Skeletal muscle tissue (tissue), 4 donors: Measurements from ENCODE around the gene COL21A1. TPM values are rescaled to one million over a fixed set of nuclear protein-coding genes. Genes with fewer than 3 reads are reported as not detected.

ENCODE experiments used
- H3K27ac ChIP-seq: one replicate; pipeline ENCODE4 v1.7.0; 2013; ENCODE audit warnings: mild to moderate bottlenecking, low read depth, low read length, inconsistent platforms
- H3K27me3 ChIP-seq, 3 donors: one replicate each; pipeline ENCODE4 v1.7.0; 2013; ENCODE audit warnings: low read length in 3 of 3; ENCODE audit not compliant: control insufficient read depth in 3 of 3, insufficient read depth in 3 of 3
- H3K36me3 ChIP-seq, 3 donors: one replicate each; pipeline ENCODE4 v1.7.0; 2013; ENCODE audit warnings: low read length in 3 of 3; ENCODE audit not compliant: control insufficient read depth in 3 of 3, insufficient read depth in 3 of 3
- H3K4me1 ChIP-seq, 3 donors: one replicate each; pipeline ENCODE4 v1.7.0; 2013; ENCODE audit warnings: low read length in 3 of 3, mild to moderate bottlenecking in 3 of 3; ENCODE audit not compliant: control insufficient read depth in 3 of 3, insufficient read depth in 3 of 3
- H3K4me3 ChIP-seq, 3 donors: one replicate each; pipeline ENCODE4 v1.7.0; 2013; ENCODE audit warnings: low read length in 3 of 3
- H3K9ac ChIP-seq, 3 donors: one replicate each; pipeline ENCODE4 v1.7.0; 2013; ENCODE audit warnings: low read length in 3 of 3, mild to moderate bottlenecking in 3 of 3, moderate library complexity in 2 of 3, low read depth in 1 of 3
- H3K9me3 ChIP-seq, 3 donors: one replicate each; pipeline ENCODE4 v1.7.0; 2013; ENCODE audit warnings: low read length in 3 of 3; ENCODE audit not compliant: control insufficient read depth in 3 of 3
- total RNA-seq: library from RNA; depleted of rRNA; stranded (reverse); fragments of >200 nt; gene quantifications from one replicate; pipeline ENCODE4 v1.2.3, GENCODE V29; 2014
- donor health status: Osteomylitis.

COL21A1 gene
- total RNA-seq, 1 donor from 2014 or later = 91.3 TPM

DNA sequence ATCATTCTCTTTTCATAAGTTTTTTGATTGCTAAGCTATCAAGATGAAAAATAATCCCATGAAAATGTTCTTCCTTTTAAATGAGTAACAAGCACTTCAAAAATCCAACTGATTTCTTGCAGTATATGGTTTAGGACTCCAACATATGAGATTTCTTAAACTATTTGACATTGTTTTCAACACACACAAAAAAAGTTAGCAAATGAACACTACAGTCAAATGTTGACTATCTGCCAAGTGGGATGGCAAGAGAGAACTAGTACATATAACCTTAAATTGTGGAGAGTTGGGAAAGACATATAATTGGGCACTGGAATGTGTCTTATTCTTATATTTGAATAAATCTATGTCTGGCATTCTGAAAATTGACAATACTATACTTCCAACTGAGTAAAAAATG is 15.6 kb downstream of the COL21A1 start:
- no peaks in the 10 kb centered on the region for H3K27me3 ChIP-seq
- peaks cover 0 to 6% (median 0%) of the 10 kb centered on the region in 3 donors for H3K4me1 ChIP-seq
- H3K9ac ChIP-seq = no peak overlapping the region
- H3K36me3 ChIP-seq = no peaks in the 10 kb centered on the region
- H3K4me3 ChIP-seq = no peak overlapping the region
- no peaks in the 10 kb centered on the region for H3K9me3 ChIP-seq
- H3K27ac ChIP-seq = no peak overlapping the region

DNA sequence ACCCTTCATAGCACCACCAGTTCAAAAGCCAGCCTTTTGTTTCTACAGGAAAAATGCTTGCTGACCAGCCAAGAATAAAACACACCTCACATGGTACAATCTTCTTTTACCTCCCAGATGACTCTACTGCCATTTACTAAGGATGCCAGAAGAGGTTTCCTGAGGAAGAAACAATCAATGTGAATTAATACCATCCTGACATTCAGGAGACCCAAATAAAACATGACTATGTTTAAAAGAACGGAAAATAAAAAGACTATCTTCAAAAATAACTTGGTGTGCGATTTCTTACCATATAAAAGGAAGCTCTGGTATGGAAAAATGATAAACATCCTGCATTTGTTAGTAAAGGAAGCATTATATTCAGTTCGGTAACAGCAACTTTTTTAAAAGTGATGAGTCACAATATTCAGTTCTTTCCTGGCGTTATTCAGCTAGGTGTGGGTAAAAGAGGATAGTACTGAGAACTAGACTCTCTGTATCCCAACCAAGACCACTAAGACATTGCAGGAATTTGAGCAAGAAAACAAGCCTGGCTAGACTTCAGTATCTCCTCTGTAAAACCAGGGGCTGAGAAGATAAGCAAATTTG is 16.3 kb downstream of the COL21A1 start:
- H3K9ac ChIP-seq = no peak overlapping the region
- no peaks in the 10 kb centered on the region for H3K36me3 ChIP-seq
- no peaks in the 10 kb centered on the region for H3K9me3 ChIP-seq
- no peaks in the 10 kb centered on the region for H3K27me3 ChIP-seq
- H3K27ac ChIP-seq = no peak overlapping the region
- H3K4me1 ChIP-seq = peaks cover 0 to 6% (median 0%) of the 10 kb centered on the region in 3 donors
- no peak overlapping the region for H3K4me3 ChIP-seq

DNA sequence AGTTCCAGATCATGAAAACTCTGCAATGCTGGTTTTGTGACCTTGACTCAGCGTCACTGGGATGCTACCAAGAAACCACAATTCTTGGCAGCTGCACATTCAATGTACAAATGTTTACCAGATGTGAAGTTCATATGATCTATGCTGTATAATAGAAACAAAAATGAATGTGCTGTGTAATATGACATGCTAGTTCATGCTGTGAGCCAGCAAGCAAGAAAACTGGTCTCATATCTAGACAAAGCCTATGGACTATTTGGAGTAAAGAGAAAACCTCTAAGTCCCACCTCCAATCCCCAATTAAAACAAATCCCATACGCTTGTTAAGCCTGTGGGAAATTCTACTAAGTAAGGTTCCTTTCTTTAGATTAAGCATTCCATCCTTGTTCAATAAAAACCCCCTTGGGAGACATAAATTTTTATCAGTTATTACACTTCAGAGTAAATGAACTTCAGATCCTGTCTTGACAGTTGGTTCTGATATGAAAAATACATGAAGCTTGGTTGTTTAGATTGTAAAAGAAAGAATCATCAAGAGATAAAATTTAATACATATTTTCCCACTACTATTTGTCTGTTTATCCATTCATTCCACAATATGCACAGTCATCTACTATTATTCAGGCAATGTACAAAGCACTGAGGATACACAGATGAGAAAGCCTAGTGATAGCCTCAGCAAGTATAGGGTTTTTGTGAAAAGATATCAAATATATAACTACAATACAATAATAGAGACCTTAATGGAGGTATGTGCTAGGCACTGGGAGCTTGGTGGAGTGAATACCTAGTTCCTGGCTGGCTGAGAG is 20.1 kb downstream of the COL21A1 start:
- no peaks in the 10 kb centered on the region for H3K27me3 ChIP-seq
- no peaks in the 10 kb centered on the region for H3K36me3 ChIP-seq
- H3K4me1 ChIP-seq = peaks cover 0 to 3% (median 0%) of the 10 kb centered on the region in 3 donors
- no peaks in the 10 kb centered on the region for H3K9me3 ChIP-seq
- H3K9ac ChIP-seq = no peak overlapping the region
- H3K4me3 ChIP-seq = no peak overlapping the region
- H3K27ac ChIP-seq = no peak overlapping the region

DNA sequence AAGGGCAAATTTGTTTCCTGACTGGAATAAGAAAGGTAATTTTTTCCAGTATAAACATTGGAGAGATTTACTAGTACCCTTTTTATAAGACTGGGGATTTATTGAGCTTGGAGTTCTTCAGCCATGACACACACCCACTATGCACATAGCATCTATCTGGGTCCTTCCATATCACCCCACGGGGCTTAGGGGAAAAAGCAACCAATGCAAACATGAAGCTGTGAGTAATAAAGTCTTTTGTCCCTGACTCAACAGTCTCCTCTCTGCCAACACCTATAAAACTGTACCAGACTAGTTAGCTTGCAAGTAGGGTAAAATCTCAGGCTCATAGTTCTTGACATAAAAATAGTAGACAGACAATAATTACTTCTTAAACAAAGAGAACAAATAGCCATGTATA is 23.4 kb downstream of the COL21A1 start:
- Histone ChIP-seq H3K4me3 (no peak overlapping the region), H3K27ac (no peak overlapping the region), H3K9me3 (no peaks in the 10 kb centered on the region), H3K4me1 (no peaks in the 10 kb centered on the region), H3K36me3 (no peaks in the 10 kb centered on the region), H3K9ac (no peak overlapping the region), H3K27me3 (no peaks in the 10 kb centered on the region)

DNA sequence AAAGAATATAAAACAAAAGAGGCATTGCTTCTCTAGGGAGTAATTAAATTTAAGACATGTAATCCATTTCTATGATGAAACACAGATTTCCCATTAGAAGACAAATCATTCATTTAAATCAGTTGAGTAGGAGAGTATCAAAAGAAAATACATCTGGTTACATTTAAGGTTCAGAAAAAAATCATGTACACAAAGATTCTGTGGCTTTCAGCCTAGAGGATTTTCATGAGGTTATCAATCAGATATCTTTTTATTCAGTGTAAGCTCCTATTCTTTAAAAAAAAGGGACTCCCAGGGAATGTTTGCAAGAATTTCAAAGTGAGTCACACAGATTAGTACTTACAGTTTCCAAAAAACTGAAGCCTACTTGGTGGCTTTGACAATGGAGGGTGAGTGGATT is 24.9 kb downstream of the COL21A1 start:
- no peaks in the 10 kb centered on the region for H3K9me3 ChIP-seq
- H3K4me3 ChIP-seq = no peak overlapping the region
- no peaks in the 10 kb centered on the region for H3K4me1 ChIP-seq
- H3K36me3 ChIP-seq = no peaks in the 10 kb centered on the region
- no peak overlapping the region for H3K9ac ChIP-seq
- no peak overlapping the region for H3K27ac ChIP-seq
- H3K27me3 ChIP-seq = no peaks in the 10 kb centered on the region

DNA sequence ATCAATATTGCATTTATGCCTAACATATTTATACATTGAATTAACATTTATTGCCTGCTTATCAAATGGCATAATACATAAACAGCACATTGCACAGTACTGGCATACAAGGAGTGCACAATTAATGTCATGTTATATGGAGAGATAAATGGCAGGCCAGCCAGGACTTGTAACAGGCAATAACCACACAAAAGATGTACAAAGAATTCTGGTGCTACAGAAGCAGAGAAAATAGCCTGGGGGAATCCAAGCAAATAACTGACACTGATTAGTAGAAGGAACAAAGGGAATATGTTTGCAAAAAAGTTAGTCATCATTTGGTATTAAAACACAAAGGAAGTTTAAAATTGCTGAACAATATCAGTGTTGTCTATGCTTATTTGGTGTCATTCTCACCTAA is 27.3 kb downstream of the COL21A1 start:
- Histone ChIP-seq H3K27me3 (no peaks in the 10 kb centered on the region), H3K4me1 (no peaks in the 10 kb centered on the region), H3K36me3 (no peaks in the 10 kb centered on the region), H3K27ac (no peak overlapping the region), H3K9me3 (no peaks in the 10 kb centered on the region), H3K4me3 (no peak overlapping the region), H3K9ac (no peak overlapping the region)

DNA sequence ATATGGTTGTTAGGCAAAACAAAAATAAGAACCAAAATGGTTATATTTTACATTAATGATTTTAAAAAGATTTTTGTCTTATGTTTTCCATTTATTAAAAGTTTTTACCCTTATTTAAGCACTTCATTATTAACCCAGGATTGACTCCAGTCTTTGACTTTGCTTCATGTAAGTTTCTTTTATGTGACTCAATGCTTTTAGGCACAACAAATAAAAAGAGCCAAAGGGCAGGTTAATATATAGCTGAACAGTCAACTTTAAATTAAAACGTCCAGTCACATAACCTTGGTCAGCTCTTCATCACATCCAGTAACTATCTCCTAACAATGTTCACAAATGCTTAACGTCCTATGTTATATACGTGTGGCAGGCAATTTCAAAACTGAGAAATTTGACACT is 32.7 kb downstream of the COL21A1 start:
- H3K27ac ChIP-seq = no peak overlapping the region
- H3K9me3 ChIP-seq = no peaks in the 10 kb centered on the region
- no peak overlapping the region for H3K9ac ChIP-seq
- H3K36me3 ChIP-seq = no peaks in the 10 kb centered on the region
- H3K27me3 ChIP-seq = no peaks in the 10 kb centered on the region
- no peaks in the 10 kb centered on the region for H3K4me1 ChIP-seq
- no peak overlapping the region for H3K4me3 ChIP-seq

DNA sequence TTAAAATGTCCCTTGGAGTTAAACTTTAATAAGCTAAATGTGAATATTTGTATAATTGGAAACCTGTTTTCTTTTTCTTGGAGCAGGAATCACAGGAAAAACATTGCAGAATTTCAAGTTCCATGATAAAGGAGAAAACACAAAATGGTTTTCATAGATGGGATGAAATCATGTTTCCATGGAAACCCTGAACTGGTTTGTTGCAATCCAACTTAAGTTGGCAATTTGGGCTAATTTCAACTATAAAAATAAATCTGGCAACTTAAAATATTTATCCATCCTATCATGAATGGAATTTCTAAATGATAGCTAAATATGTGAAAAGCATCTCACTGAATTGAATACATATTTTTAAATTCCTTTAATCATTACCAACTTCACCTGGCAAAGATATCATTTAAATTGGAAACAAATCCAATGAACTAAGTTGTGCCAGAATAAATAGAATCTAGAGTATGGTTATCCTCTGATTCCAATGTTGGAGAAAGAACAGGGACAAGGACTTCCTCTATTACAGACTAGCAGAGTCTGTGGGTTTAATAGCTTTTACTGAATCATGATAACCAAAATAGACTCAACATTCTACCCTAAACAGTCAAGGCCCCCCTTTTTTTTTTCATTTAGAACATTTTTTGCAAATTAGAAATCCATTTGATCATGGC is 33.2 kb downstream of the COL21A1 start:
- no peaks in the 10 kb centered on the region for H3K27me3 ChIP-seq
- H3K36me3 ChIP-seq = no peaks in the 10 kb centered on the region
- no peaks in the 10 kb centered on the region for H3K4me1 ChIP-seq
- no peak overlapping the region for H3K4me3 ChIP-seq
- H3K9me3 ChIP-seq = no peaks in the 10 kb centered on the region
- no peak overlapping the region for H3K27ac ChIP-seq
- H3K9ac ChIP-seq = no peak overlapping the region

DNA sequence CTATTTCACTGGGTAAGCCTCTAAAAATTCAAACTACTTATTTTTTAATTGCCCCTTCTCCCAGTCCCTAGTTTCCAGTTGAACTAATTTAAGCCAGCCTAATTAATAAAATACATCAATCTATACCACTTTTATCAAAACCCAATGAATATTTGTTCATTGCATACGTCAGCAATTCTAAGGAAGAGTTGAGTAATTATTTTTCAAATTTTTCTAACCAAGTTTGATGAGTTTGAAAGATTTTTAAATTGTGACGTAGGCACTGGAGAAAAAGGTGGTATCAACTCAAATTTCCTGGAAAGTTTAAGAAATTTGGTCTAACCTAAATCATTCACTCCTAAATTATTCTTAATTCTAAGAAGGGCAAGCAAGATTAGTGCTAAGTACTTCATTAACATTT is 35.7 kb downstream of the COL21A1 start:
- no peaks in the 10 kb centered on the region for H3K27me3 ChIP-seq
- no peaks in the 10 kb centered on the region for H3K9me3 ChIP-seq
- no peak overlapping the region for H3K27ac ChIP-seq
- no peaks in the 10 kb centered on the region for H3K4me1 ChIP-seq
- H3K4me3 ChIP-seq = no peak overlapping the region
- H3K36me3 ChIP-seq = no peaks in the 10 kb centered on the region
- no peak overlapping the region for H3K9ac ChIP-seq

DNA sequence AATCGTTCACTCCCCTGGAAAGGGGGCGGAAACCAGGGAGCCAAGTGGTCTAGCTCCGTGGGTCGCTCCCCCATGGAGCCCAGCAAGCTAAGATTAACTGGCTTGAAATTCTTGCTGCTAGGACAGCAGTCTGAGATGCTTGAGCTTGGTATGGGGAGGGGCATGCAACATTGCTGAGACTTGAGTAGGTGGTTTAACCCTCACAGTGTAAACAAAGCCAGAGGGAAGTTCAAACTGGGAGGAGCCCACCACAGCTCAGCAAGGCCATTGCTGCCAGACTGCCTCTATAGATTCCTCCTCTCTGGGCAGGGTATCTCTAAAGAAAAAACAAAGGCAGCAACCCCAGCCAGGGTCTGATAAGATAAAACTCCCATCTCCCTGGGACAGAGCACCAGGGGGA is 43.2 kb downstream of the COL21A1 start:
- no peaks in the 10 kb centered on the region for H3K27me3 ChIP-seq
- no peaks in the 10 kb centered on the region for H3K9me3 ChIP-seq
- no peaks in the 10 kb centered on the region for H3K4me1 ChIP-seq
- no peak overlapping the region for H3K4me3 ChIP-seq
- no peaks in the 10 kb centered on the region for H3K36me3 ChIP-seq
- no peak overlapping the region for H3K9ac ChIP-seq
- H3K27ac ChIP-seq = no peak overlapping the region
